HEK293T (cell line): Measurements from ENCODE around the gene NTPCR.
"Not testable (repeated sequence)": the region's sequence is repeated elsewhere in the genome, so short reads cannot be mapped to it uniquely, and the experiment has no call there.

Experiments used
- CTCF ChIA-PET: fragments of 350-600 bp; formaldehyde crosslinking; extraction: SDS; loops from one replicate; lab custom pipeline; 2021; ENCODE audit warnings: antibody characterized with exemption, inconsistent platforms; lab: Yijun Ruan, JAX
- POLR2A ChIA-PET: fragments of 350-600 bp; formaldehyde crosslinking; extraction: SDS; loops from one replicate; lab custom pipeline; 2020; ENCODE audit warnings: antibody characterized with exemption, inconsistent platforms; lab: Yijun Ruan, JAX
- DNase-seq: peaks from one replicate; pipeline ENCODE4 v3.0.0; 2012; ENCODE audit warnings: mixed read lengths; ENCODE audit errors: extremely low spot score
- ARNT ChIP-seq: fragments of 450-650 bp; IDR thresholded peaks from 2 replicates; pipeline ENCODE4 v1.6.1; 2017; ENCODE audit warnings: mild to moderate bottlenecking
- BHLHE40 ChIP-seq: fragments of 450-650 bp; IDR thresholded peaks from 2 replicates; pipeline ENCODE4 v1.6.1; 2016; ENCODE audit warnings: mild to moderate bottlenecking, moderate library complexity, borderline replicate concordance
- CTBP1 ChIP-seq: fragments of 450-650 bp; IDR thresholded peaks from 2 replicates; pipeline ENCODE4 v1.6.1; 2016; ENCODE audit warnings: borderline replicate concordance
- ELF4 ChIP-seq: fragments of 450-650 bp; IDR thresholded peaks from 2 replicates; pipeline ENCODE4 v1.6.1; 2017; ENCODE audit warnings: antibody characterized with exemption
- FOXA1 ChIP-seq: fragments of 450-650 bp; IDR thresholded peaks from 2 replicates; pipeline ENCODE4 v1.6.1; 2016; ENCODE audit warnings: mild to moderate bottlenecking
- FOXK2 ChIP-seq: fragments of 450-650 bp; IDR thresholded peaks from 2 replicates; pipeline ENCODE4 v1.6.1; 2016; ENCODE audit warnings: mild to moderate bottlenecking
- FOXM1 ChIP-seq: fragments of 450-650 bp; IDR thresholded peaks from 2 replicates; pipeline ENCODE4 v1.6.1; 2017; ENCODE audit warnings: mild to moderate bottlenecking, borderline replicate concordance
- HDGF ChIP-seq: fragments of 450-650 bp; IDR thresholded peaks from 2 replicates; pipeline ENCODE4 v1.6.1; 2017; ENCODE audit warnings: antibody characterized with exemption, borderline replicate concordance
- L3MBTL2 ChIP-seq: fragments of 450-650 bp; conservative IDR thresholded peaks from 2 replicates; pipeline ENCODE4 v1.6.1; 2016; ENCODE audit warnings: mild to moderate bottlenecking
- LEF1 ChIP-seq: fragments of 450-650 bp; IDR thresholded peaks from 2 replicates; pipeline ENCODE4 v1.6.1; 2017; ENCODE audit warnings: mild to moderate bottlenecking, borderline replicate concordance
- NFRKB ChIP-seq: fragments of 450-650 bp; IDR thresholded peaks from 2 replicates; pipeline ENCODE4 v1.6.1; 2016; ENCODE audit warnings: mild to moderate bottlenecking, moderate library complexity
- PKNOX1 ChIP-seq: fragments of 450-650 bp; IDR thresholded peaks from 2 replicates; pipeline ENCODE4 v1.6.1; 2016
- SP1 ChIP-seq: fragments of 450-650 bp; IDR thresholded peaks from 2 replicates; pipeline ENCODE4 v1.6.1; 2017
- SUZ12 ChIP-seq: fragments of 450-650 bp; IDR thresholded peaks from 2 replicates; pipeline ENCODE4 v1.6.1; 2016; ENCODE audit warnings: mild to moderate bottlenecking
- TARDBP ChIP-seq: fragments of 450-650 bp; IDR thresholded peaks from 2 replicates; pipeline ENCODE4 v1.6.1; 2016
- ZNF384 ChIP-seq: fragments of 450-650 bp; IDR thresholded peaks from 2 replicates; pipeline ENCODE4 v1.6.1; 2016

Gene NTPCR

GRCh38 chr1:232917053-232917452 lies 33.4 kb upstream of the NTPCR start:
- no peak for TF ChIP-seq TARDBP
- no peak for TF ChIP-seq FOXA1
- TF ChIP-seq FOXM1, result no peak
- no peak for TF ChIP-seq L3MBTL2
- TF ChIP-seq PKNOX1, result no peak
- TF ChIP-seq CTBP1, result no peak
- CTCF ChIA-PET, result no interaction called here
- POLR2A ChIA-PET, result no interaction called here

GRCh38 chr1:232921381-232921780 lies 29.0 kb upstream of the NTPCR start:
- DNase-seq, result no peak
- POLR2A ChIA-PET, result no interaction called here
- CTCF ChIA-PET, result no interaction called here
- no peak for TF ChIP-seq PKNOX1
- no peak for TF ChIP-seq ELF4
- no peak for TF ChIP-seq NFRKB
- no peak for TF ChIP-seq CTBP1
- TF ChIP-seq ARNT, result no peak
- no peak for TF ChIP-seq L3MBTL2
- TF ChIP-seq SP1, result no peak
- TF ChIP-seq TARDBP, result no peak
- no peak for TF ChIP-seq HDGF
- TF ChIP-seq LEF1, result no peak
- no peak for TF ChIP-seq SUZ12
- no peak for TF ChIP-seq ZNF384
- TF ChIP-seq FOXM1, result no peak

More at GRCh38 chr1:232917053-232917452, 33.4 kb upstream of the NTPCR start:
- DNase-seq, result no peak

GRCh38 chr1:232922485-232922884 lies 27.9 kb upstream of the NTPCR start:
- CTCF ChIA-PET, result no interaction called here
- TF ChIP-seq SP1 (no peak), L3MBTL2 (no peak), CTBP1 (no peak), FOXM1 (no peak), HDGF (no peak), LEF1 (no peak), BHLHE40 (no peak)
- POLR2A ChIA-PET, result no interaction called here
- no peak for DNase-seq

GRCh38 chr1:232923739-232924386 lies 26.5 kb upstream of the NTPCR start:
- ChIA-PET POLR2A (no interaction called here), CTCF (no interaction called here)
- DNase-seq, result no peak
- no peak for TF ChIP-seq FOXA1
- no peak for TF ChIP-seq FOXM1
- TF ChIP-seq SP1, result no peak
- no peak for TF ChIP-seq ARNT
- TF ChIP-seq ZNF384, result no peak
- no peak for TF ChIP-seq BHLHE40
- TF ChIP-seq NFRKB, result no peak
- no peak for TF ChIP-seq HDGF

GRCh38 chr1:232924874-232925273 lies 25.5 kb upstream of the NTPCR start:
- TF ChIP-seq ELF4 (no peak), FOXA1 (no peak), HDGF (no peak), FOXM1 (no peak), ZNF384 (no peak), BHLHE40 (no peak), L3MBTL2 (no peak), PKNOX1 (no peak), CTBP1 (no peak), FOXK2 (no peak), TARDBP (no peak), SUZ12 (no peak), NFRKB (no peak), ARNT (no peak), SP1 (no peak), LEF1 (no peak)
- ChIA-PET POLR2A (no interaction called here), CTCF (no interaction called here)
- no peak for DNase-seq

- no peak for DNase-seq
- ChIA-PET POLR2A (no interaction called here), CTCF (no interaction called here)
- no peak for TF ChIP-seq BHLHE40
- no peak for TF ChIP-seq HDGF
- TF ChIP-seq FOXK2, result no peak
- TF ChIP-seq SP1, result no peak
- no peak for TF ChIP-seq PKNOX1
- TF ChIP-seq CTBP1, result no peak
- no peak for TF ChIP-seq LEF1
- no peak for TF ChIP-seq SUZ12
- TF ChIP-seq FOXA1, result no peak
- TF ChIP-seq L3MBTL2, result no peak
- no peak for TF ChIP-seq FOXM1
- no peak for TF ChIP-seq ZNF384
- TF ChIP-seq ARNT, result no peak
- no peak for TF ChIP-seq ELF4
- no peak for TF ChIP-seq TARDBP
These were observed 24.8 kb upstream of the NTPCR start for GRCh38 chr1:232925421-232926220.

- POLR2A ChIA-PET, DNase-seq, CTCF ChIA-PET: not testable (repeated sequence)
These were observed 23.2 kb upstream of the NTPCR start for GRCh38 chr1:232927166-232927565.
